GM12892 (cell line): ENCODE results near the gene CRACR2A.

Experiments
- POLR2AphosphoS5 ChIP-seq: IDR thresholded peaks from 2 replicates; pipeline ENCODE4 v1.6.1; 2011; ENCODE audit warnings: low read depth, low read length, control low read depth
- TAF1 ChIP-seq: IDR thresholded peaks from 2 replicates; pipeline ENCODE4 v1.6.1; 2011; ENCODE audit warnings: low read depth, mild to moderate bottlenecking, control low read depth, low read length, borderline replicate concordance

- TF ChIP-seq TAF1 (no peak), POLR2AphosphoS5 (no peak)
Measured at GRCh38 chr12:3753544-3754284, 805 bp upstream of the CRACR2A start.
